ENCODE data around the gene KCNJ2.

DNA sequence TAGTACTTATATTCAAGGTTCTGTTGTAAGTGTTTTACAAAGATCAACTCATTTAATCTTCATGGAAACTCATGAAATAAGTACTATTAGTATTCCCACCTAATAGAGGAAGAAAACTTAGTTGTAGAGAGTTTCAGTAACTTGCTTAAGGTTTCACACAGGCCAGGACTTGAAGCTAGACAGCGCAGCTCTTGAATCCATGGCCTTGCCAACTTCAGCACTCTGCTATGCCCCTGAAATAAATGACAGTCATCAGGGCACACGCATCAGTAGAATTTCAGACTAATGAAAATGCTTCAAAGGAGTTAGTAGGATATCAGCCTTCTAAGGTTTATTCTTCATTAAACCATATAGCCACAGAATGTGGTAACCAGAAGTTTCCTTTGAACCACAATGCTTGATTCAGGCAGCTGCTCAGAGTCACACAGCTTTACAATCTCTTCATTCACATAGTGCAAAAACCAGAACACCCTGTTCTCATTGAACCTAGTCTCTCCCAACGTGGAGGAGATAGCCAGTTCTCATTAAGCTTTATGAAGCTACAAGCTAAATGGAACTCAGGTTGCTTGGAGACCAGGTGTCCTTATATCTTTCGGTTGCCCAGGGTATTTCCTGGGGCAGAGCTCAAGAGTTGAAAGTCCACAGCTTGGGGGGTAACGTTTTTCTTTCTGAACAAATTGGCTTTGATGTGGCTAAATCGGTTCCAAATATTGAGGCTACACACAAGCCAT lies 39.7 kb downstream of the KCNJ2 start:
- no peak for TF ChIP-seq GATA2 (IDR thresholded peaks at IDR 0.05; ENCODE audit: low read depth, low read length)
- no peak for TF ChIP-seq GATA3 (IDR thresholded peaks at IDR 0.05; ENCODE audit: low read depth, low read length)

Measured in SH-SY5Y (cell line).